Gastroesophageal sphincter (tissue), 4 donors: ENCODE data around the gene PLPP1. TPM values are rescaled to one million over a fixed set of nuclear protein-coding genes. Genes with fewer than 3 reads are reported as not detected.

Experiments used
- ATAC-seq: fragments of 150-250 bp; one replicate; pipeline ENCODE4 v1.9.1; 2016; ENCODE audit warnings: mild to moderate bottlenecking, moderate library complexity
- H3K27ac ChIP-seq, 4 donors: fragments of 200-600 bp; sonication (generic) in 3 of 4; 1 replicate in 3 of 4; 2 replicates in 1 of 4; pipeline ENCODE4 v1.5.1; 2016 to 2019
- H3K27me3 ChIP-seq: fragments of 200-600 bp; sonication (generic); one replicate; pipeline ENCODE4 v1.5.1; 2019
- H3K36me3 ChIP-seq, 2 donors: fragments of 200-600 bp; sonication (generic); one replicate each; pipeline ENCODE4 v1.5.1; 2019; ENCODE audit warnings: control low read depth in 1 of 2
- H3K4me1 ChIP-seq, 3 donors: fragments of 200-600 bp; sonication (generic); 1 replicate in 2 of 3; 2 replicates in 1 of 3; pipeline ENCODE4 v1.5.1; 2016 to 2019; ENCODE audit warnings: control low read depth in 2 of 3
- H3K4me3 ChIP-seq, 2 donors: fragments of 200-600 bp; sonication (generic); one replicate each; pipeline ENCODE4 v1.5.1; 2019; ENCODE audit warnings: mild to moderate bottlenecking in 1 of 2, moderate library complexity in 1 of 2
- H3K9me3 ChIP-seq, 3 donors: fragments of 200-600 bp; sonication (generic); one replicate each; pipeline ENCODE4 v1.5.1; 2017 to 2019; ENCODE audit warnings: control low read depth in 2 of 3
- EP300 ChIP-seq: sonication (generic); formaldehyde crosslinking; IDR thresholded peaks from one replicate; pipeline ENCODE4 v1.6.1; 2017; ENCODE audit warnings: antibody characterized with exemption, mild to moderate bottlenecking
- POLR2A ChIP-seq, 2 donors: fragments of 450-650 bp; IDR thresholded peaks; one replicate each; pipeline ENCODE4 v1.6.1; 2017; ENCODE audit warnings: antibody characterized with exemption in 2 of 2, mild to moderate bottlenecking in 2 of 2, moderate library complexity in 1 of 2
- POLR2AphosphoS5 ChIP-seq: sonication (generic); formaldehyde crosslinking; IDR thresholded peaks from one replicate; pipeline ENCODE4 v1.6.1; 2017; ENCODE audit warnings: antibody characterized with exemption
- WGBS, 2 donors: methylation state at CpG; one replicate each; pipeline ENCODE4 v1.1.5; 2018; ENCODE audit warnings: low coverage in 1 of 2; 5-methylcytosine and 5-hydroxymethylcytosine counted together
- small RNA-seq, 4 donors: library from RNA; depleted of rRNA; stranded (forward); fragments of <200 nt; gene quantifications; one replicate each; pipeline ENCODE3, GENCODE V24; 2016
- total RNA-seq, 4 donors: library from RNA; depleted of rRNA; stranded (reverse); fragments of >200 nt; gene quantifications; one replicate each; pipeline ENCODE4 v1.1.0, GENCODE V29; 2016
- TF ChIP-seq, protein P1 (sequence below), 4 experiments: fragments of 200-600 bp in 2 of 4; fragments of 450-650 bp in 2 of 4; sonication (generic) in 1 of 4; IDR thresholded peaks; one replicate each; pipeline ENCODE4 v1.5.1; 2017 to 2019; ENCODE audit warnings: antibody characterized with exemption in 4 of 4, mild to moderate bottlenecking in 2 of 4, moderate library complexity in 2 of 4

PLPP1 gene
- total RNA-seq, 4 donors from 2014 or later = 209 to 314 (median 250) TPM

DNA sequence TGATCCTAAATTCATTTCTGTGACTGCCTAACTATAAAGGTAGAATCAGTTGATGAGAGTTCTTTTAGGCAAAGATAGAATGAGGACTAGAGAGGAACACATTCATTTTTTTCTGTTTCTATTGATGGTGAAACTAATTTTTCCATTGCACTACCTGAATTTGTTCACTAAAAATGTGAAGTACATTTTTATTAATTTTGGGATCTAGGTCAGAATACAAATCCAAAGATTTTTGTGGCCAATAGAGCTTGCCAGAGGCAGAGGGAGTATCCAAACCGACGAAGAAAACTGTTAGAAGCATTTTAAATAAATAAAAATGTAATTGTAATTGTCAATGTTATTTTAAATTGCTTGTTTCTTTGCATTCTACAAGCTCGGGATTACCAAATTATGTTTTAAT lies 148.9 kb downstream of the PLPP1 start:
- Histone ChIP-seq H3K4me1 (no peaks in the 10 kb centered on the region), H3K4me3 (no peak overlapping the region), H3K9me3 (peaks cover 0 to 19% (median 0%) of the 10 kb centered on the region in 3 donors), H3K36me3 (peaks cover 0 to 48% of the 10 kb centered on the region in 2 donors), H3K27me3 (no peaks in the 10 kb centered on the region), H3K27ac (no peak overlapping the region)
- ATAC-seq = no peak
- TF ChIP-seq, protein P1, sequence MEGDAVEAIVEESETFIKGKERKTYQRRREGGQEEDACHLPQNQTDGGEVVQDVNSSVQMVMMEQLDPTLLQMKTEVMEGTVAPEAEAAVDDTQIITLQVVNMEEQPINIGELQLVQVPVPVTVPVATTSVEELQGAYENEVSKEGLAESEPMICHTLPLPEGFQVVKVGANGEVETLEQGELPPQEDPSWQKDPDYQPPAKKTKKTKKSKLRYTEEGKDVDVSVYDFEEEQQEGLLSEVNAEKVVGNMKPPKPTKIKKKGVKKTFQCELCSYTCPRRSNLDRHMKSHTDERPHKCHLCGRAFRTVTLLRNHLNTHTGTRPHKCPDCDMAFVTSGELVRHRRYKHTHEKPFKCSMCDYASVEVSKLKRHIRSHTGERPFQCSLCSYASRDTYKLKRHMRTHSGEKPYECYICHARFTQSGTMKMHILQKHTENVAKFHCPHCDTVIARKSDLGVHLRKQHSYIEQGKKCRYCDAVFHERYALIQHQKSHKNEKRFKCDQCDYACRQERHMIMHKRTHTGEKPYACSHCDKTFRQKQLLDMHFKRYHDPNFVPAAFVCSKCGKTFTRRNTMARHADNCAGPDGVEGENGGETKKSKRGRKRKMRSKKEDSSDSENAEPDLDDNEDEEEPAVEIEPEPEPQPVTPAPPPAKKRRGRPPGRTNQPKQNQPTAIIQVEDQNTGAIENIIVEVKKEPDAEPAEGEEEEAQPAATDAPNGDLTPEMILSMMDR (IDR thresholded peaks at IDR 0.05) = no peak
- TF ChIP-seq POLR2AphosphoS5 (no peak), POLR2A (IDR thresholded peaks at IDR 0.05) (no peak), EP300 (no peak)
- 61 to 77% methylated on average over 3 of the region's 3 CpGs for WGBS, 2 donors

DNA sequence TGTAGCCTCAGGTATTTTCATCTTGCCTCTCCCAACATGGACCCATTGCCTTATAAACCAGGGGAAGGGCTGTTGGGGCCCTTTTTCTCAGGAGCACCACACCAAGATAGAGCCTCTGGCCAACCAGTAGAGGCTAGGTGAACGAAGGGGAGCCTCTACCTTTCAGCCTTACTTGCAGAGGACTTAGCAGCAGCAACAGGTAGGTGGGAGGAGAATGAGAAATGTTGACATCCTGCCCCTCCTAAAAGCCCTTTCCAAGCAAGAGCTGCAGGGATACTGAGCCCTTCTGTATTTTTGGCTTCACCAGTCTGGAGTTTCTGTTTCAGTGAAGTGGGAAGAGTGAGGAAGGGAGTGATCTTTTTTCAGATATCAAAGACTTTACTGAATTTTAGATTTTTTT lies 149.5 kb downstream of the PLPP1 start:
- Histone ChIP-seq H3K9me3 (peaks cover 0 to 19% (median 0%) of the 10 kb centered on the region in 3 donors), H3K27ac (no peak overlapping the region), H3K27me3 (no peaks in the 10 kb centered on the region), H3K4me3 (no peak overlapping the region), H3K36me3 (peaks cover 0 to 44% of the 10 kb centered on the region in 2 donors), H3K4me1 (no peaks in the 10 kb centered on the region)
- ATAC-seq = no peak
- TF ChIP-seq, protein P1 (IDR thresholded peaks at IDR 0.05) = no peak
- no peak for TF ChIP-seq POLR2A (IDR thresholded peaks at IDR 0.05)
- TF ChIP-seq EP300 = no peak
- TF ChIP-seq POLR2AphosphoS5 = no peak
- WGBS, 2 donors = 63 to 100% methylated on average over 1 of the region's 1 CpG

DNA sequence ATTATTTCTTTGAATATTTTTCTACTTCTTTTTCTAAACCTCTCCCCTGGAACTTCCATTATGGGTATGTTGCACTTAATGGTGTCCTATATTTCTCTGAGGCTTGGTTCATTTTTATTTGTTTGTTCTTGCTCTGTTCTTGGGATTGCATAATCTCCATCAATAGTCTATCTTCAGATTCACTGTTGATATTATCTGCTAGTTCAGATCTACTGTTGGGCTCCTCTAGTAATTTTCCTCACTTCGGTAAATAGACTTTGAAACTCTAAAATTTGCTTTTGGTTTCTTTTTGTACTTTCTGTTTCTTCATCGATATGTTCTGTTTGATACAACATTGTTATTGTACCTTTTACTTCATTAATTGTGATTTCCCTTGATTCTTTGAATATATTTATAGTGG lies 150.7 kb downstream of the PLPP1 start:
- H3K27ac ChIP-seq = no peak overlapping the region
- WGBS, 2 donors = 90 to 94% methylated on average over 2 of the region's 2 CpGs
- no peaks in the 10 kb centered on the region for H3K27me3 ChIP-seq
- TF ChIP-seq, protein P1 (IDR thresholded peaks at IDR 0.05) = no peak
- TF ChIP-seq EP300 = no peak
- TF ChIP-seq POLR2A (IDR thresholded peaks at IDR 0.05) = no peak
- no peak for TF ChIP-seq POLR2AphosphoS5
- H3K4me3 ChIP-seq = no peak overlapping the region
- peaks cover 0 to 19% (median 0%) of the 10 kb centered on the region in 3 donors for H3K9me3 ChIP-seq
- ATAC-seq = no peak
- peaks cover 0 to 51% of the 10 kb centered on the region in 2 donors for H3K36me3 ChIP-seq
- H3K4me1 ChIP-seq = no peaks in the 10 kb centered on the region

DNA sequence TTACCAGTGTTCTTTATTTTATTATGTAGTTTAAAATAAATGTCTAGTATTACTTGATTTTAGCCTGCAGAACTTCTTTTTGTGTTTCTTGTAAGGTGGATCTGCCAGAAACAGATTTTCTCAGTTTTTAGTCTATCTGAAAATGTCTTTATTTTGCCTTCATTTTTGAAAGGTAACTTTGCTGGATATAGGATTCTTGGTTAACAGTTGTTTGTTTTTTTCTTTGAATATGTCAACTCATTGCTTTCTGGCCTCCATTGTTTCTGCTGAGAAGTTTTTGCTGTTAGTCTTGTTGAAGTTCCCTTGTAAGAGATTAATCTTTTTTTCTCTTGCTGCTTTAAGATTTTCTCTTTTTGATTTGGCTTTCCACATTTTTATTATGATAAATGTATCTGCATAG lies 151.5 kb downstream of the PLPP1 start:
- ATAC-seq = no peak
- Histone ChIP-seq H3K27me3 (no peaks in the 10 kb centered on the region), H3K27ac (no peak overlapping the region), H3K9me3 (peaks cover 0 to 19% (median 0%) of the 10 kb centered on the region in 3 donors), H3K36me3 (peaks cover 0 to 54% of the 10 kb centered on the region in 2 donors), H3K4me1 (no peaks in the 10 kb centered on the region), H3K4me3 (no peak overlapping the region)
- TF ChIP-seq POLR2AphosphoS5 (no peak), POLR2A (IDR thresholded peaks at IDR 0.05) (no peak)

DNA sequence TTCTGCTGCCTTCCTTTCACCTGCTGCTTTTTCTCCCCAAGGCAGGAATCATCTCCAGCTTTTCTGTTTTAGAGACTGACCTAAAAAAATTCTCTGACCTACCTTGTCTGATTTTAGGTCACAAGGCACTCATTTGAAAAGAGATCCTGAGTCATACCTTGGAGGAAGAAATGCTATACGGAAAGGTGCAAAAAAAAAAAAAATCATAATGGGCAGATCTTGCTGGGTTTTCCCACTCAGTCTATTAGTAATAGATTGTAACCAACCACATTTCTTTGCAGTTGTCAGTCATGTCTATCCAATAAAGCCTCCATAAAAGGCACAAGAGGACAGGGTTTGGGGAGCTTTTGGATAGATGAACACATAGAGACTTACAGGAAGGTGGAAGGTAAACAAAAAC lies 157.0 kb downstream of the PLPP1 start:
- Histone ChIP-seq H3K9me3 (peaks cover 0 to 6% (median 0%) of the 10 kb centered on the region in 3 donors), H3K27ac (no peak overlapping the region), H3K4me1 (no peaks in the 10 kb centered on the region), H3K27me3 (no peaks in the 10 kb centered on the region), H3K36me3 (peaks cover 0 to 57% of the 10 kb centered on the region in 2 donors), H3K4me3 (no peak overlapping the region)
- no peak for ATAC-seq
- WGBS, 2 donors = 83% methylated on average over 1 of the region's 1 CpG
- TF ChIP-seq EP300 = no peak
- TF ChIP-seq, protein P1 (IDR thresholded peaks at IDR 0.05) = no peak
- TF ChIP-seq POLR2A (IDR thresholded peaks at IDR 0.05) = no peak
- no peak for TF ChIP-seq POLR2AphosphoS5

Small RNA genes within 50 kb of the gene (small RNA-seq; reads per million reads assigned to genes)
- gene MIR5687 = 0 reads per million in 4 donors

Other genes with a start within 250 kb of the PLPP1 start
- 10 to 100 TPM; 31.8 to 43.3 (median 35.9) TPM for gene DHX29, start 227.3 kb downstream of the PLPP1 start, total RNA-seq
- 10 to 100 TPM; 55.7 to 93.2 (median 61.5) TPM for gene MTREX, start 227.0 kb downstream of the PLPP1 start, total RNA-seq
- 10 to 100 TPM; 10.1 to 13.2 (median 11.4) TPM for gene SLC38A9, start 177.4 kb upstream of the PLPP1 start, total RNA-seq
- gene DDX4, start 203.1 kb upstream of the PLPP1 start, total RNA-seq = not detected